MCF 10A (cell line): ENCODE measurements around the gene CAMTA1. TPM values are rescaled to one million over a fixed set of nuclear protein-coding genes. Genes with fewer than 3 reads are reported as not detected.
"Not testable (repeated sequence)": the region's sequence is repeated elsewhere in the genome, so short reads cannot be mapped to it uniquely, and the experiment has no call there.

ENCODE experiments used
- BruUV-seq: library from RNA; stranded (reverse); fragments of 400-500 nt; replicated peaks from 2 replicates; lab custom pipeline; 2021; lab: Mats Ljungman, UMichigan
- CTCF ChIA-PET: fragments of 300-600 bp; sonication (Branson Sonifier 250); formaldehyde crosslinking; extraction: SDS; loops from one replicate; lab custom pipeline; 2021; ENCODE audit warnings: antibody characterized with exemption, inconsistent platforms; lab: Yijun Ruan, JAX
- POLR2A ChIA-PET: fragments of 300-600, 350-650 bp; sonication (Branson Sonifier 250); formaldehyde crosslinking; extraction: SDS; loops from one replicate; lab custom pipeline; 2020; ENCODE audit warnings: antibody characterized with exemption, inconsistent platforms; lab: Yijun Ruan, JAX
- DNase-seq: peaks from one replicate; pipeline ENCODE4 v3.0.0-alpha.2; 2018; ENCODE audit not compliant: unreplicated experiment
- H3K27ac Mint-ChIP-seq: one replicate; pipeline ENCODE4 v1.8.0; 2022; ENCODE audit warnings: mild to moderate bottlenecking, low read depth, mixed read lengths; ENCODE audit not compliant: unreplicated experiment
- H3K27me3 Mint-ChIP-seq: one replicate; pipeline ENCODE4 v1.8.0; 2022; ENCODE audit warnings: mixed read lengths; ENCODE audit not compliant: insufficient read depth, unreplicated experiment
- H3K36me3 Mint-ChIP-seq: one replicate; pipeline ENCODE4 v1.8.0; 2022; ENCODE audit warnings: mild to moderate bottlenecking, moderate library complexity, mixed read lengths; ENCODE audit not compliant: insufficient read depth, unreplicated experiment
- H3K4me1 Mint-ChIP-seq: one replicate; pipeline ENCODE4 v1.8.0; 2022; ENCODE audit warnings: mixed read lengths; ENCODE audit not compliant: insufficient read depth, unreplicated experiment
- H3K4me3 Mint-ChIP-seq: one replicate; pipeline ENCODE4 v1.8.0; 2022; ENCODE audit warnings: mild to moderate bottlenecking, moderate library complexity, mixed read lengths; ENCODE audit not compliant: unreplicated experiment
- H3K9me3 Mint-ChIP-seq: one replicate; pipeline ENCODE4 v1.8.0; 2022; ENCODE audit warnings: mixed read lengths; ENCODE audit not compliant: unreplicated experiment
- intact Hi-C: fragments of 100-400 bp; cut with micrococcal nuclease; formaldehyde crosslinking; loops from 2 replicates; pipeline ENCODE4 v1.14.1; 2022
- total RNA-seq: library from RNA; stranded (reverse); gene quantifications from 2 replicates; pipeline ENCODE4 v1.2.3, GENCODE V29; 2022
- TF ChIP-seq, protein P1 (sequence below): fragments of 200-600 bp; IDR thresholded peaks from one replicate; pipeline ENCODE4 v1.8.0; 2022; ENCODE audit warnings: antibody characterized with exemption, mild to moderate bottlenecking; ENCODE audit not compliant: unreplicated experiment

The CAMTA1 gene
- total RNA-seq, 1 experiment from 2014 or later: 74.1 TPM

DNA sequence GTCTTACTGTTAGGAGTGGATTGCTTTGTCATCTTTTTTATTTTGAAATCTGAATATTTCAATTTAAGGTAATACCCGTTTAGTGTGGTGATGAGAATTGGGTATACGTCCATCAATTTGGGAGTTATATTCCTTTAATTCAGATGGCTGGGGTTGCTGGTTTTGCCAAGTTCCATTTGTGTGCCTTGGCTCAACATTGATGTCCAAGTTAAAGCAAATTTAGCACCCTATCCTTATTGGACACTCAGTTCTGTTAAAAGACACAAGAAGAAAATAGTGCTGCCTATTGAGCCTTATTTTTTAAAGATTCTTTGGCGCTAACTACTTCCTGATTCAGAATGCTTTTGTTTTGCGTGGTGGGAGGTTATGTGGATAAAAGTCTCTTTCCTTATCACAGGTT is 40.6 kb downstream of the CAMTA1 start:
- intact Hi-C loops: no loop called here
- Mint-ChIP-seq H3K4me3 (no peak overlapping the region), H3K27me3 (no peaks in the 10 kb centered on the region), H3K36me3 (peaks cover 8% of the 10 kb centered on the region), H3K4me1 (peaks cover 6% of the 10 kb centered on the region), H3K9me3 (no peaks in the 10 kb centered on the region), H3K27ac (no peak overlapping the region)
- POLR2A ChIA-PET: no interaction called here
- TF ChIP-seq, protein P1, sequence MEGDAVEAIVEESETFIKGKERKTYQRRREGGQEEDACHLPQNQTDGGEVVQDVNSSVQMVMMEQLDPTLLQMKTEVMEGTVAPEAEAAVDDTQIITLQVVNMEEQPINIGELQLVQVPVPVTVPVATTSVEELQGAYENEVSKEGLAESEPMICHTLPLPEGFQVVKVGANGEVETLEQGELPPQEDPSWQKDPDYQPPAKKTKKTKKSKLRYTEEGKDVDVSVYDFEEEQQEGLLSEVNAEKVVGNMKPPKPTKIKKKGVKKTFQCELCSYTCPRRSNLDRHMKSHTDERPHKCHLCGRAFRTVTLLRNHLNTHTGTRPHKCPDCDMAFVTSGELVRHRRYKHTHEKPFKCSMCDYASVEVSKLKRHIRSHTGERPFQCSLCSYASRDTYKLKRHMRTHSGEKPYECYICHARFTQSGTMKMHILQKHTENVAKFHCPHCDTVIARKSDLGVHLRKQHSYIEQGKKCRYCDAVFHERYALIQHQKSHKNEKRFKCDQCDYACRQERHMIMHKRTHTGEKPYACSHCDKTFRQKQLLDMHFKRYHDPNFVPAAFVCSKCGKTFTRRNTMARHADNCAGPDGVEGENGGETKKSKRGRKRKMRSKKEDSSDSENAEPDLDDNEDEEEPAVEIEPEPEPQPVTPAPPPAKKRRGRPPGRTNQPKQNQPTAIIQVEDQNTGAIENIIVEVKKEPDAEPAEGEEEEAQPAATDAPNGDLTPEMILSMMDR: no peak
- CTCF ChIA-PET: no interaction called here
- BruUV-seq: TSS peak; percentile 3
- DNase-seq: no peak

DNA sequence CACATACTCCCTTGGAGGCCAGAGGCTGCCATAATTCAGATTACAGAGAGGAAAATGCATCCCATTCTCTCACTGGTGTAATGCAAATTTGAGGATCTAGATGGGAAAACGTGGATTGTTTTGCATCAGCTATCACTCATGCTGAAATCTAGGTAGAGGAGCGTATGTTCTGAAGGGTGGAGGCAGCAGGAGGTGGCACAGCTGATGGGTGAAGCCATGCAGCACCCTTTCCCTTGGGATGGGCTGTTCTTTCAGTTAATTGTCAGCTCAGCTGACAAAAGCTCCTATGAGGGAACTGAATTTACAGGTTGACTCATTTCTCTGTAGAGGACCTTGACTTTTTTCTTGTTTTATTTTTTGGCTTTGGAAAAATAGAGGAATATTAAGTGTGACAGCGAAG is 41.8 kb downstream of the CAMTA1 start:
- Mint-ChIP-seq H3K27ac (no peak overlapping the region), H3K9me3 (no peaks in the 10 kb centered on the region), H3K4me1 (peaks cover 6% of the 10 kb centered on the region), H3K4me3 (no peak overlapping the region), H3K27me3 (no peaks in the 10 kb centered on the region), H3K36me3 (peaks cover 8% of the 10 kb centered on the region)
- POLR2A ChIA-PET: interaction anchor here (0.7 kb wide), 1 partner anchor 31 kb away, joined by 5 read pairs; no protein-coding TSS in a partner anchor
- intact Hi-C loops: no loop called here
- TF ChIP-seq, protein P1: no peak
- DNase-seq: no peak
- BruUV-seq: no TSS peak
- CTCF ChIA-PET: interaction anchor here (0.6 to 1.6 kb wide), 2 partner anchors 63 to 614 kb away, joined by 3 read pairs; no protein-coding TSS in a partner anchor

DNA sequence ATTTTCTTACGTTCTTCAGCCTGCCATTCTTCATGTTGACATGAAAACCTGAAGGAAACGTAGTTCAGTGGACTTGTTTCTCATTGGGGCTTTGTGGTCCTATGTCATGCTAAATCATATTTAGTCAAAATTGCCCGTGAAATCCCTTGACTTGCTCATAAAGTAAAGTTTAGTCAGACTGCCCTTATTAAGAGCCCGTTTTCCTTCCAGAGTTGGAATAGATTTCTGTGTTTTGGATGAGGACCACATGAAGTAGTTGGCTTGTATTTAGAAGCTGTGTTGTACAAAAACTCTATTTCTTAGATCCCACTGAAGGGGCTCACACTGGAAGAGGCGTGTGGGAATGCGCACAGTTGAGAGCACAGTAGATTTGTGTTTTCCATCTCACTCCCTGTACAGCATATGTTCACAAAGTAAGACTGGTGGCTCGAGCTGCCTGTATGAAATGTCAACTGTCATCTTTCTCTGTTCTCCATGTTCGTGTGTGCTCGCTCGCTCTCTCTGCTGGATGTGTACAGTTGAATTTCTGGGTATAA is 42.4 kb downstream of the CAMTA1 start:
- H3K4me3 Mint-ChIP-seq: no peak overlapping the region
- ChIA-PET CTCF (interaction anchor here (1.6 kb wide), 1 partner anchor 62 kb away, joined by 3 read pairs; no protein-coding TSS in a partner anchor), POLR2A (interaction anchor here (0.6 to 1.5 kb wide), 2 partner anchors 26 to 38 kb away, joined by 3 to 4 read pairs; no protein-coding TSS in a partner anchor)
- no TSS peak for BruUV-seq
- no peak for DNase-seq
- TF ChIP-seq, protein P1: no peak
- H3K27me3 Mint-ChIP-seq: no peaks in the 10 kb centered on the region
- no peaks in the 10 kb centered on the region for H3K9me3 Mint-ChIP-seq
- intact Hi-C loops: no loop called here
- no peak overlapping the region for H3K27ac Mint-ChIP-seq
- H3K36me3 Mint-ChIP-seq: peaks cover 8% of the 10 kb centered on the region
- H3K4me1 Mint-ChIP-seq: peaks cover 3% of the 10 kb centered on the region

DNA sequence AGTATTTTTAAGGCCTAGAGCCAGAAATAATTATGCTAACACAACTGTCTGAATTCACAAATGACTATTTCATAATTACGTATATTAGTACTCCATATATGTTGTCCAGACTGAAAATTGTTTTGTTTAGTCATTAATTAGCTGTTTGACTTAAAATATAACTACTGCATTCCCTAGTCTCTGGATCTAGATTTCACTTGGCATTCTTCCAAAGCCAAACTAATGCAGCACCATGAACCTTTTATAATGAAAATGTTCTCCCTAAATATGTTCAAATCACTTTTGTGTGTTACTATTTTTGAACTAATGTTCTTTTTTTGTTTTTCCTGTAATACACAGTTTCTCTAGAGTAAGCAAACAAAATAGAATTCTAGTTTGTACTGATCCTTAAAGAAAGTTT is 46.1 kb downstream of the CAMTA1 start:
- ChIA-PET POLR2A (interaction anchor here (1.0 kb wide), 1 partner anchor 47 kb away, joined by 3 read pairs; no protein-coding TSS in a partner anchor), CTCF (interaction anchor here (0.6 to 1.6 kb wide), 3 partner anchors 9 to 551 kb away, joined by 3 to 4 read pairs (median 3); no protein-coding TSS in a partner anchor)
- TF ChIP-seq, protein P1: no peak
- DNase-seq: peak; percentile 4
- Mint-ChIP-seq H3K36me3 (peaks cover 8% of the 10 kb centered on the region), H3K9me3 (no peaks in the 10 kb centered on the region), H3K4me1 (no peaks in the 10 kb centered on the region), H3K27ac (no peak overlapping the region), H3K27me3 (no peaks in the 10 kb centered on the region), H3K4me3 (no peak overlapping the region)
- intact Hi-C loops: no loop called here
- no TSS peak for BruUV-seq

DNA sequence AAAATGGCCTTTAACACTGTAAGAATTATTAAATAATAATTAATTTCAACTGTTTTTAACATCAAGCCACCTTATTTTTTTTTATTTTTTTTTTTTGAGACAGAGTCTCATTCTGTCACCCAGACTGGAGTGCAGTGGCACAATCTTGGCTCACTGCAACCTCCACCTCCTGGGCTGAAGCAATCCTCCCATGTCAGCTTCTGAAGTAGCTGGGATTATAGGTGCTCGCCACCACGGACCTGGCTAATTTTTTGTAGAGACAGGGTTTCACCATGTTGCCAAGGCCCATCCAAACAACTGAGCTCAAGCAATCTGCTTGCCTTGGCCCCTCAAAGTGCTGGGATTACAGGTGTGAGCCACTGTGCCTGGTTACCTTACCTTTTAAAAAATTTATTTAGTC is 46.8 kb downstream of the CAMTA1 start:
- H3K27ac Mint-ChIP-seq, H3K4me3 Mint-ChIP-seq, DNase-seq, H3K4me1 Mint-ChIP-seq, BruUV-seq, H3K27me3 Mint-ChIP-seq, H3K36me3 Mint-ChIP-seq, H3K9me3 Mint-ChIP-seq, intact Hi-C loops: not testable (repeated sequence)
- ChIA-PET CTCF (interaction anchor here (0.6 to 1.6 kb wide), 3 partner anchors 8 to 550 kb away, joined by 3 to 4 read pairs (median 3); no protein-coding TSS in a partner anchor), POLR2A (interaction anchor here (0.7 to 1.0 kb wide), 2 partner anchors 48 to 202 kb away, joined by 3 read pairs; no protein-coding TSS in a partner anchor)
